GM19324 (cell line): ENCODE data around the gene HCFC2.
A peak's percentile ranks its signal among the peaks of the same experiment; 100 is the strongest.
"Not testable (repeated sequence)": the region's sequence is repeated elsewhere in the genome, so short reads cannot be mapped to it uniquely, and the experiment has no call there.

Experiments used
- ATAC-seq: cut with Tn5 transposase; IDR thresholded peaks from one replicate; pipeline ENCODE4 v1.9.1; 2021; ENCODE audit warnings: mild to moderate bottlenecking, moderate library complexity; ENCODE audit not compliant: unreplicated experiment, low FRiP score

Gene HCFC2

GRCh38 chr12:104064031-104064841 lies at the start of gene HCFC2:
TSS of gene HCFC2 (plus strand) at chr12:104064531. CDS start at chr12:104064561, 30 bp downstream.
- peak; percentile 95 for ATAC-seq

GRCh38 chr12:104021862-104022261 lies 42.5 kb upstream of the HCFC2 start:
- ATAC-seq = not testable (repeated sequence)

GRCh38 chr12:104022786-104023185 lies 41.5 kb upstream of the HCFC2 start:
- no peak for ATAC-seq

GRCh38 chr12:104023710-104024109 lies 40.6 kb upstream of the HCFC2 start:
- no peak for ATAC-seq

- ATAC-seq = no peak
Measured at GRCh38 chr12:104024348-104024747, 40.0 kb upstream of the HCFC2 start.

- no peak for ATAC-seq
Measured at GRCh38 chr12:104025771-104026170, 38.6 kb upstream of the HCFC2 start.

GRCh38 chr12:104026841-104027599 lies 37.3 kb upstream of the HCFC2 start:
- no peak for ATAC-seq

- ATAC-seq = not testable (repeated sequence)
Measured at GRCh38 chr12:104030596-104030995, 33.7 kb upstream of the HCFC2 start.

- not testable (repeated sequence) for ATAC-seq
Measured at GRCh38 chr12:104036143-104036542, 28.2 kb upstream of the HCFC2 start.

GRCh38 chr12:104039769-104040168 lies 24.6 kb upstream of the HCFC2 start:
- ATAC-seq = not testable (repeated sequence)

- no peak for ATAC-seq
Measured at GRCh38 chr12:104042580-104042979, 21.8 kb upstream of the HCFC2 start.

GRCh38 chr12:104044158-104044557 lies 20.2 kb upstream of the HCFC2 start:
- no peak for ATAC-seq

GRCh38 chr12:104046306-104046705 lies 18.0 kb upstream of the HCFC2 start:
- no peak for ATAC-seq

GRCh38 chr12:104048162-104048561 lies 16.2 kb upstream of the HCFC2 start:
- no peak for ATAC-seq

- no peak for ATAC-seq
Measured at GRCh38 chr12:104048811-104049210, 15.5 kb upstream of the HCFC2 start.

GRCh38 chr12:104049278-104049902 lies 14.9 kb upstream of the HCFC2 start:
- ATAC-seq = no peak

GRCh38 chr12:104049903-104050356 lies 14.4 kb upstream of the HCFC2 start, which contains the start of gene GLT8D2:
TSS of gene GLT8D2 (minus strand) at chr12:104050187. CDS start at chr12:104019648, 30,539 bp downstream.
- no peak for ATAC-seq

- no peak for ATAC-seq
Measured at GRCh38 chr12:104050436-104050835, 13.9 kb upstream of the HCFC2 start.

GRCh38 chr12:104054681-104055346 lies 9.5 kb upstream of the HCFC2 start:
- no peak for ATAC-seq

GRCh38 chr12:104055686-104056388 lies 8.5 kb upstream of the HCFC2 start:
- ATAC-seq = no peak
